Colonic mucosa (tissue), 4 donors: Measurements from ENCODE around the gene OR13H1. TPM values are rescaled to one million over a fixed set of nuclear protein-coding genes. Genes with fewer than 3 reads are reported as not detected.
"Not testable (repeated sequence)": the region's sequence is repeated elsewhere in the genome, so short reads cannot be mapped to it uniquely, and the experiment has no call there.

ENCODE experiments used
- DNase-seq: peaks from one replicate; pipeline ENCODE4 v3.0.0-alpha.2; 2020
- H3K27ac ChIP-seq: fragments of 200-600 bp; one replicate; pipeline ENCODE4 v1.8.0; 2021
- H3K27me3 ChIP-seq: fragments of 200-600 bp; one replicate; pipeline ENCODE4 v1.8.0; 2021
- H3K36me3 ChIP-seq: fragments of 200-600 bp; one replicate; pipeline ENCODE4 v1.8.0; 2021
- H3K4me1 ChIP-seq: fragments of 200-600 bp; one replicate; pipeline ENCODE4 v1.8.0; 2021; ENCODE audit warnings: mild to moderate bottlenecking
- H3K4me3 ChIP-seq: fragments of 200-600 bp; one replicate; pipeline ENCODE4 v1.8.0; 2021
- H3K9ac ChIP-seq, 2 donors: one replicate each; pipeline ENCODE4 v1.7.0; 2013; ENCODE audit warnings: control low read depth in 2 of 2, low read depth in 2 of 2, low read length in 2 of 2
- H3K9me3 ChIP-seq: fragments of 200-600 bp; one replicate; pipeline ENCODE4 v1.8.0; 2021
- CTCF ChIP-seq: fragments of 200-600 bp; IDR thresholded peaks from one replicate; pipeline ENCODE4 v1.8.0; 2022; ENCODE audit warnings: antibody characterized with exemption, mild to moderate bottlenecking
- intact Hi-C: fragments of 100-400 bp; cut with DNase I; formaldehyde crosslinking; loops from one replicate; pipeline ENCODE4 v1.14.1; 2022
- total RNA-seq, 2 donors: library from RNA; stranded (reverse); fragmentation: NEBNext Ultra II Directional in 1 of 2; extraction: Animal tissue kit (Norgen Biotek cat#: 25700) in 1 of 2; gene quantifications; one replicate each; pipeline ENCODE4 v1.2.1, GENCODE V29; 2021
- donor health status: healthy.
- donor health status: DM: no; HTN: no; CAD: no.
- donor health status: DM: no; HTN: no; CAD: no.

The OR13H1 gene, protein sequence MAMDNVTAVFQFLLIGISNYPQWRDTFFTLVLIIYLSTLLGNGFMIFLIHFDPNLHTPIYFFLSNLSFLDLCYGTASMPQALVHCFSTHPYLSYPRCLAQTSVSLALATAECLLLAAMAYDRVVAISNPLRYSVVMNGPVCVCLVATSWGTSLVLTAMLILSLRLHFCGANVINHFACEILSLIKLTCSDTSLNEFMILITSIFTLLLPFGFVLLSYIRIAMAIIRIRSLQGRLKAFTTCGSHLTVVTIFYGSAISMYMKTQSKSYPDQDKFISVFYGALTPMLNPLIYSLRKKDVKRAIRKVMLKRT
- not detected for total RNA-seq

GRCh38 chrX:131543774-131544173 is at the start of gene OR13H1:
OR13H1 (plus strand) TSS chrX:131544074; CDS start chrX:131544074, 0 bp downstream.
- no peaks in the 10 kb centered on the region for H3K9me3 ChIP-seq
- intact Hi-C loops = no loop called here
- H3K4me1 ChIP-seq = no peaks in the 10 kb centered on the region
- no peak for DNase-seq
- no peak within 1 kb of the TSS for H3K9ac ChIP-seq
- H3K27me3 ChIP-seq = no peaks in the 10 kb centered on the region
- H3K4me3 ChIP-seq = no peak within 1 kb of the TSS
- no peak for TF ChIP-seq CTCF
- H3K36me3 ChIP-seq = no peaks in the 10 kb centered on the region
- no peak within 1 kb of the TSS for H3K27ac ChIP-seq

DNA sequence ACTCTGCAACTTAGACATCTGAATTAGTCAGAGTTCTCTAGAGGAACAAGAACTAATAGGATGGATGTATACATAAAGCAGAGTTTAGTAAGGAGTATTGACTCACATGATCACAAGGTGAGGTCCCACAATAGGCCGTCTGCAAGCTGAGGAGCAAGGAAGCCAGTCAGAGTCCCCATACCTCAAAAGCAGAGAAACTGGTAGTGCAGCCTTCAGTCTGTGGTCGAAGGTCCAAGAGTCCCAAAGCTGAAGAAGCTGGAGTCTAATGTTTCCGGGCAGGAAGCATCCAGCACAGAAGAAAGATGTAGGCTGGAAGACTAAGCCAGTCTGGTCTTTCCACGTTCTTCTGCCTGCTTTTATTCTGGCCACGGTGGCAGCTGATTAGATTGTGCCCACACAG is 42.3 kb upstream of the OR13H1 start:
- H3K27ac ChIP-seq, H3K4me1 ChIP-seq, H3K27me3 ChIP-seq, H3K36me3 ChIP-seq, H3K9ac ChIP-seq, intact Hi-C loops, DNase-seq, H3K9me3 ChIP-seq, H3K4me3 ChIP-seq: not testable (repeated sequence)

- no peak overlapping the region for H3K27ac ChIP-seq
- no peak overlapping the region for H3K9ac ChIP-seq
- H3K36me3 ChIP-seq = no peaks in the 10 kb centered on the region
- H3K9me3 ChIP-seq = no peaks in the 10 kb centered on the region
- H3K4me3 ChIP-seq = no peak overlapping the region
- intact Hi-C loops = no loop called here
- no peak for DNase-seq
- no peak for TF ChIP-seq CTCF
- H3K4me1 ChIP-seq = no peaks in the 10 kb centered on the region
- H3K27me3 ChIP-seq = no peaks in the 10 kb centered on the region
Measured at GRCh38 chrX:131513159-131513914, 30.5 kb upstream of the OR13H1 start.

DNA sequence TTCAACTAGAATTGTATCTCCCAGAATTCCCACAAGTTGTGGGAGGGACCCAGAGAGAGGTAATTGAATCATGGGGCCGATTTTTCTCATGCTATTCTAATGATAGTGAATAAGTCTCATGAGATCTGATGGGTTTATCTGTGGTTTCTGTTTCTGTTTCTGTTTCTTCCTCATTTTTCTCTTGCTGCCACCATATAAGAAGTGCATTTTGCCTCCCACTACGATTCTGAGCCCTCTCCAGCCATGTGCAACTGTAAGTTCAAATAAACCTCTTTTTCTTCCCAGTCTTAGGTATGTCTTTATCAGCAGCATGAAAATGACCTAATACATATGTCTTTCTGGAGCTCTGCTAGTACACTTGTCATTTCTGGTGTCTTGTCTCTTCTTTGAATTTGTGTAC is 22.1 kb upstream of the OR13H1 start:
- no peak for TF ChIP-seq CTCF
- intact Hi-C loops = no loop called here
- no peaks in the 10 kb centered on the region for H3K36me3 ChIP-seq
- H3K4me3 ChIP-seq = no peak overlapping the region
- no peak for DNase-seq
- H3K9me3 ChIP-seq = no peaks in the 10 kb centered on the region
- H3K4me1 ChIP-seq = no peaks in the 10 kb centered on the region
- no peaks in the 10 kb centered on the region for H3K27me3 ChIP-seq
- H3K9ac ChIP-seq = no peak overlapping the region
- no peak overlapping the region for H3K27ac ChIP-seq

GRCh38 chrX:131544218-131544617 is 344 bp downstream of the OR13H1 start:
- TF ChIP-seq CTCF = no peak
- intact Hi-C loops = no loop called here
- H3K9ac ChIP-seq = no peak overlapping the region
- no peaks in the 10 kb centered on the region for H3K27me3 ChIP-seq
- DNase-seq = no peak
- H3K27ac ChIP-seq = no peak overlapping the region
- no peaks in the 10 kb centered on the region for H3K36me3 ChIP-seq
- H3K9me3 ChIP-seq = no peaks in the 10 kb centered on the region
- H3K4me3 ChIP-seq = no peak overlapping the region
- no peaks in the 10 kb centered on the region for H3K4me1 ChIP-seq

GRCh38 chrX:131549011-131549410 is 5.1 kb downstream of the OR13H1 start:
- no peak for DNase-seq
- H3K36me3 ChIP-seq = no peaks in the 10 kb centered on the region

GRCh38 chrX:131552453-131552852 is 8.6 kb downstream of the OR13H1 start:
- DNase-seq, H3K27me3 ChIP-seq, H3K9ac ChIP-seq, H3K36me3 ChIP-seq, H3K4me1 ChIP-seq, H3K4me3 ChIP-seq, intact Hi-C loops, H3K9me3 ChIP-seq, H3K27ac ChIP-seq: not testable (repeated sequence)

More at GRCh38 chrX:131549011-131549410, 5.1 kb downstream of the OR13H1 start:
- H3K27me3 ChIP-seq = no peaks in the 10 kb centered on the region
- no peak overlapping the region for H3K9ac ChIP-seq
- no peak for TF ChIP-seq CTCF
- intact Hi-C loops = no loop called here
- H3K27ac ChIP-seq = no peak overlapping the region
- H3K9me3 ChIP-seq = no peaks in the 10 kb centered on the region
- no peak overlapping the region for H3K4me3 ChIP-seq
- no peaks in the 10 kb centered on the region for H3K4me1 ChIP-seq
